ENCODE results near the gene CLIP4.

The CLIP4 gene

DNA sequence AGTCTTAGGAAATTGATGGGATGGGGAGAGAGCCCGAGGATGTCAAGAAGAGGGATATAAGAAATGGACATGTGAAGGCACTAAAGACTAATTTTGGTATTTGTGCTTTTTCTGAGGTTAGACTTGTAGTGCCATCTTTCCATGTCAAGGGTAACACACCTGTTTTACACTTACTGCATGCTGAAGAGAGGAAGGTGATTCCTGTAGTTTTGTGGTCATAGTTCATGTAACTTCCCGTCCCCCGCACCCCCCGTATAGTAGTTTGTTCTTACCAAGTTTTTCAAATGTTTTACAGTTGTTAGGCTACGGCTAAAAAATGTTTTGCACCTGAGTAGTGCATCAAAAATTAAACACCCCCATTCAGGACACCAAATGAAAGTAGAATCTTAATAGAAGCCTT is 73.8 kb downstream of the CLIP4 start:
- no peak for DNase-seq (ENCODE audit: low spot score)

GRCh38 chr2:29191817-29192216 is 76.6 kb downstream of the CLIP4 start:
- no peak for DNase-seq (ENCODE audit: low spot score)

DNA sequence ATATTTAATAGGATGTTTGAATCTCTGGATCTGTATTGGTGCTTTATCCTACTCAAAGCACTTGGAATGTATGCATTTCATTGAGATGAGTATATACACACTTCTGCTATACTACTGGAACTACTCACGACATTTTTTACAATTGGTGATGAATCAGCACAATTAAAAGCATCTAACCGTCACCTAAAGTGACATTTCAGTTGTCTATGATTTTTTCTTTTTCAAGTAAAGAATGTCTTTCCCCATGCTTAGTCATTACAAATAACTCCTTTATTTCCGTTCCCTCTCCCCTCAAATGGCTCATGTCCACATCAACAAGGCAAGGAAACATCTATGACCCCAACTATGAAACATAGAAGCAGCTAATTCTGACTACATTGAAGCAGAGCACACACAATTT is 77.3 kb downstream of the CLIP4 start:
- no peak for DNase-seq (ENCODE audit: low spot score)

DNA sequence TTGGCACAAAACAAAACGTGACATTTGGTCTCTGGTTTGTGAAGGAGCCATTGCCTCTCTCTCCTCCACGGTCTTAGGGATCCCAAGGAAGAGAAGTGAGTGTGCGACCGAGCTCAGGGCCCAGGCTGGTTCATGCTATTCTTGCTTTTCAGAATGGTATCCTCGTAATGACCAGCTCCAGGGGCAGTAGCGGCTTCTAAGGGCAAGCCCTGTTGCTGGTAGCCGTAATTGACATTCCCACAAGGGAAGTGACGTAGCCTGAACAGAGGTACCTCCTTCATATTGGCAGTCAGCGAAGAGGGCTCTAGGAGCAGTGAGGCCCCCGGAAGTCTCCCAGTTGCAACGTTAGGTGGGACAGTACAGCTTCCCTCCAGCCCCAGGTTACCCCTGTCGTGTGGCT is 77.9 kb downstream of the CLIP4 start:
- no peak for DNase-seq (ENCODE audit: low spot score)

DNA sequence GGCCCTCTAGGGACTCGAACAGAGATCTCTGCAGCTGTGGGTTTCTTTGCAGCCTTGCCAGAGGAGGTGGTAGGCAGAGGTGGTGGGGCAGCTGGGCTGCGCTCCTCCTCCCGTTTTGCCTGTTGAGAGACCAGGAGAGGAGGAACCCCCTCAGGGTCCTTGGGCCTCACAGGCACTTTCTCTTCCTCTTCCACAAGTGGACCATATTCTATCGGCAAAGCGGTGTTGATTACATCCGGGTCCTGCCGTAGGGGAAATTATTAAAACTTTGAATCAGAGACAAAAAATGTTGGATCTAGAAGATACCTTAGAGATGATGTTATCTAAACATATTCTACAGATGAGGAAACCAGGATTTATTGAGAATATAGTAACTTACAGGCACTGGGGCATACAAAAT is 78.5 kb downstream of the CLIP4 start:
- DNase-seq (ENCODE audit: low spot score): no peak

GRCh38 chr2:29195796-29196195 is 80.6 kb downstream of the CLIP4 start:
- no peak for DNase-seq (ENCODE audit: low spot score)

- DNase-seq (ENCODE audit: low spot score): peak; percentile 68
Measured at GRCh38 chr2:29196792-29197788, 81.9 kb downstream of the CLIP4 start.

DNA sequence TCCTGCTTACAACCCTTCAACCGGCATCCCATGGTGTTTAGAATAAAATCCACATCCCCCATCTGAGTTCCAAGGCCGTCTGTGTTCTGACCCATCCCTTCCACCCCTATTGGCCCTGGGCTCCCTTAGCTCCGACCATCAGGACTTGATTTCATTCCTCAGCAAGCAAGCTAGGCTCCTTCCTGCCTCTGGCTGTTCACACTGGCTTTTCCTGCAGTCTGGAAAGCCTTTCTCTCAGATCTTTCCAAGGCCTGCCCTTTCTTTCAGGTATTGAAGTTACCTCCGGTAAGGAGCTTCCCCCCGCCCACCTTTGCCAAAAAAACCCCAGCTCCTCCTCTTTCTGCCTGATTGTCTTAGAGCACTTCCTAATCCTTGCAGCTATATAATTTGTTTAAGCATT is 86.8 kb downstream of the CLIP4 start:
- DNase-seq (ENCODE audit: low spot score): no peak

DNA sequence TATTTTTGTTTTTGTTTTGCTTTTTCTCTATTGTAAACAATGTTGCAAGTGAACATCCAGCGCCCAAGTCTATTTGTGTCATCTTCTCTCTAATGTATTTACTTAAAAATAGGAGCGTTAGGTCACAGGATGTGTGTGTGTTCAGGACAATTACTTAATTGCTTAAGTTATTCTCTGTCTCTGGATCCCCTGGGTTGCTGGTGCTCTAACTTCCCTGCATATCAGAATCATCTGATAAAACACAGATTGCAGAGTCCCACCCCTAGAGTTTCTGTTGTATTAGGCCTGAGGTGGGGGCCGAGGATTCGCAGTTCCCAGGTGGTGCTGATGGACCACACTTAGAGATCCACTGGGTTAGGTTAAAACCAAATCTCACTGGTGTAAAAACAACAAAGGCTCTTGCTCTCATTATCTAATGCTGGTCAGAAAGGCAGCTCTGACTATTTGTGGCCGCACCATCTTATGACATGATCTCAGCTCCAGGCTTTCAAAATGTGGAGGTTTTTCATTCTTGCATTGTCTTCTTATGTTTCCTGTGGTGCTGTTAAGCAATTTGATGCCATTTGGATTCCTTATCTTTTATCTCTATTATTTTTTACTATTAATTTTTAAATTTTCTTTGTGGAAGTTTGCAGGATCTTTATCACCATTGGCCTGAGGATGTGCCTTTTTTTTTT is 87.7 kb downstream of the CLIP4 start:
- DNase-seq (ENCODE audit: low spot score): no peak

- no peak for DNase-seq (ENCODE audit: low spot score)
Measured at GRCh38 chr2:29206941-29207340, 91.7 kb downstream of the CLIP4 start.

DNA sequence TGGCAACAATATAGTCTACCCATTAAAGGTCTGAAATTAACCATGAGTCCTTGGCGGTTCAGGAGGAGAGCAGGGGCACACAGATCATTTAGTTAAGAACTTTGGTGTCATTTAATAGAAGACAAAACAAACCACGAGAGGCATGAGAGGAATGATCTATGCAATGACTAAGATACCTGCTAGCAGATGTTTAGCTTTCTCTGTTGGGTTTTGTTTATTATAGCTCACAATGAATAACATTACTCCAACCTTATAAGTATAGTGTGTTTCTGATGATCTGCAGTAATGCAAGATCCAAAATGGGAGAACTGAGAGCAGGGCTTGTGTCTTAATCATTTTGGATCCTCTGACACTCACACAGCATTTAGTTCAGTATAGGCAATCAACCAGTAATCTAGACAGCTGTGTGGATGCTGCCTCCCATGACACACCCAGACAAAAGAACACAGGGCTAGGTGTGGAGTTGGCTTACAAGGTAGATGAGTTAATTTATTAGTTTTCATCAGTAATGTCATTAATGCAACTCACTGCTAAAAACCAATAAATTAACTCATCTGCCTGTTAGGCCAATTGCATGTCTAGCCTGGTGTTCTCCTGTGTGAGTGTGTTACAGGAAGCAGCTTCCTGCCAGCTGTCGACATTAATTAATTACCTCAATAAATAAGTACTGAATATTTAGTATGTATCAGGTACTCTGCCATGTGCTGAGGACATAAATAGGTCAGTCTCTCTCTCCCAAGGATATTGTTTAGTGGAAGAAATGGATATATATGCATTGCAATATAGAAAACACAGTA is 92.3 kb downstream of the CLIP4 start:
- no peak for DNase-seq (ENCODE audit: low spot score)

DNA sequence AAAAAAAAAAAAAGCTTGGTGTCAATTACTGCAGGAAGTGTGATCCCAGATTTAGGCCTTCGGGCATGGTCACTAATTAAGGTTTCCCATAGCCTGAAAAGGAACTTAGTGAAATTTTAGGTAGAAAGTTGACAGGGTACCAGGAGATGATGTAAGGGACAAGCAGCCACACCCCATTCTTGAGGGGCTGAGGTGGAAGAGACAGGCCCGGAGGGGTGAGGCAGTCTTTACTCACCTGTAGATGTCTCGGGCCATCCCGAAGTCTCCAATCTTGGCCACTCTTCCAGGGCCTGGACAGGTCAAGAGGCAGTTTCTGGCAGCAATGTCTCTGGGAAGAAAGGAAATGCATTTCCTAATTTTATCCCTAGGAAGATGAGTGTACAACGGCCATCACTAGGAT is 94.3 kb downstream of the CLIP4 start:
- no peak for DNase-seq (ENCODE audit: low spot score)

- no peak for DNase-seq (ENCODE audit: low spot score)
Measured at GRCh38 chr2:29212009-29212408, 96.8 kb downstream of the CLIP4 start.

DNA sequence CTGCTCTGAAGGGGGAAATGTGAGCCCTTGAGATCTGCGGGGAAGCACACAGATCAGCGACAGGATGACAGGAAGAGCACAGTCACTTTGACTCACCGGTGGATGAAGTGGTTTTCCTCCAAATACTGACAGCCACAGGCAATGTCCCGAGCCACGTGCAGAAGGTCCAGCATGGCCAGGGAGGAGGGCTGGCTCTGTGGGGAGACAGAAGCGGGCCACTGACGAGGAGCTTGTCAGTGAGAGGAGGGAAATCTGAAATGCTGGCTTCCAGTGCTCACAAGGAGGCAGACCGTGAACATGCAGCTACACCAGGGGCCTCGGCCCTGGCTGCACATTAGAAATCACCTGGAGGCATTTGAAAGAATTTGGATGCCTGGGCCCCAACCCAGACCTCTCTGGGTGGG is 98.7 kb downstream of the CLIP4 start:
- no peak for DNase-seq (ENCODE audit: low spot score)

GRCh38 chr2:29215073-29215472 is 99.9 kb downstream of the CLIP4 start:
- DNase-seq (ENCODE audit: low spot score): no peak

GRCh38 chr2:29215739-29216608 is 100.8 kb downstream of the CLIP4 start:
- no peak for DNase-seq (ENCODE audit: low spot score)

DNA sequence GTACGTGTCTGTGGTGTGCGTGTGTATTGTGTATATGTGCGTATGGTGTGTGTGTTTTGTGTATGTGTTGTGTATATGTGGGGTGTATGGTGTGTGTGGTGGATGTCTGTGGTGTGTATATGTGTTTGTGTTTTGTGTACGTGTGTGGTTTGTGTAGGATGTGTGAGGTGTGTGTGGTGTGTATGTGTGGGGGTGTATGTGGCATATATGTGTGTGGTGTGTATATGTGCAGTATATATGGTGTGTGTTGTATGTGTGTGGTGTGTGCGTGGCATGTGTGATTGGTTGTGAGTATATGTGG is 101.3 kb downstream of the CLIP4 start:
- no peak for DNase-seq (ENCODE audit: low spot score)

DNA sequence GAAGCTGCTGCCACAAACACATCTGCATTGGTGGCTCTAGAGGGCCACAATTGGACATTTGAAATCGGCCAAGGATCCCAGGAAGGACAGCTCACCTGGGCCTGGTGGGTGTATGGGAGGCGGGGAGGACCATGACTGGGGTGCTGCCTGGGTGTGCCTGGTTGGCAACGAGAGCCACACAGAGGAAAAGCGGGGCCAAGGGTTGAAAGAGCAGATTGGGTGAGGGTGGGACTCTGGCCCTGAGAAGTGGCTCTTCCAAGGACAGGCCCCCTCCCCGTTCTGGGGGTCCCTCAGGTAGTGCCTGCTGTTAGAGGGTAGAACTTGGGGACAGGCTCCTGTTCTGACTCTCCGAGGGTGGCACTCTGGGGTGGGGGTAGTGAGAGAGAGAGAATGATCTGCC is 102.9 kb downstream of the CLIP4 start:
- DNase-seq (ENCODE audit: low spot score): no peak

GRCh38 chr2:29218550-29219125 is 103.4 kb downstream of the CLIP4 start:
- DNase-seq (ENCODE audit: low spot score): no peak

DNA sequence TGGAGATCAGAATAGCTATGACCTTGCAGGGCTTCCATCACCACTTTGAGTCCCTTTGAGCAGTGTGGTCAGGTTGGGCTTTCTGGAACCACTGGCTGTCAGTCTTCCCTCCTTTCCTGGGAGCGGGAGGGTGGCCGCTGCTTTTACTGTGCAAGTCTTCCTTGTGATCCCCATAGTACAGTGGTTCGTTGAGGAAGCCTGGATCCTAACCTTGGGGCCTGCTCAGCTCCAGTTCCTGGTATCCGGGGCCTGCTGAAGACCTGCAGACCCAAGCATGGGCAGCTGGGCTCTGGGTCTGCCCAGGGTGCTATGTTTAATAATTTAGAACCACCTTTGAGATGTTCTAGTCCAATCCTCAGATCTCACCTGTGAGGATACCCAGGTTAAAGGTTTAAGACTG is 104.2 kb downstream of the CLIP4 start:
- no peak for DNase-seq (ENCODE audit: low spot score)

DNA sequence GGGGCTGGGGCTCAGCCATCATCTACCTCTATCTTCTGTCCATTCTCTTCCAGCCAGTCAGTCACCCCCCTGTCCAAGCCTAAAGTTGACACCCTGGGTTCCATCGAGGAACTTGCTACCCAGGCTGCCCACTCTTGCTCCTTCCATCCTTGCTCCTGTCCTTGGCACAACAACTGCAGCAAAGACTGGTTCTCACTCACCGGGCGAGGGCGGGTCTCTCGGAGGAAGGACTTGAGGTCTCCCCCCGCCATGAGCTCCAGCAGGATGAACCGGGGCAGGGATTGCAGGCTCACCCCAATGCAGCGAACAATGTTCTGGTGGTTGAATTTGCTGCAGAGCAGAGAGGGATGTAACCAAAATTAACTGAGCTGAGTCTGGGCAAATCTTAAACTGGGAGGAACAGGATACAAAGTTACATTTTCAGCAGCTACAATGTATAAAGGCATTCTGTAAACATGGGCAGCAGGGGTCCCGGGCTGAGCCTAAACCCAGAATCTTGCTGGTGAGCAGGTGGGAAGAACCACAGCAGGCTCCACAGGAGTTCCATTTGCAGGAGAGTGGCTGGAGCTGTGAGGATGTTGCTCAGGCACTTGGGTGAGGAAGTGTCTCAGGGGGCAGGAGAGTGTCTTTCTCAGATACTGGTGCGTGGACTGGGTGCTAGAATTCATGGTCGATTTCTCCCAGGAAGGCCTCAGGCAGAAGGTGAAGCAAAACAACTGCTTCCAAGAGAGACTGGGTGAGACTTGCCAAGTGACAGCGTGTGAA is 105.5 kb downstream of the CLIP4 start:
- DNase-seq (ENCODE audit: low spot score): no peak
